Left lung (tissue), 10 donors: Measurements from ENCODE around the gene KCNAB2. TPM values are rescaled to one million over a fixed set of nuclear protein-coding genes. Genes with fewer than 3 reads are reported as not detected.

ENCODE experiments used
- ATAC-seq: fragments of 200-7000 bp; cut with Tn5 transposase; one replicate; pipeline ENCODE4 v1.9.1; 2020; ENCODE audit warnings: moderate library complexity
- DNase-seq, 4 donors: peaks; one replicate each; pipeline ENCODE4 v3.0.0-alpha.2; 2013 to 2020
- H3K27ac ChIP-seq, 2 donors: fragments of 200-600 bp; sonication (generic) in 1 of 2; one replicate each; pipeline versions ENCODE4 v1.5.0 to v1.8.0; 2020 to 2021
- H3K27me3 ChIP-seq, 2 donors: fragments of 200-600 bp; sonication (generic) in 1 of 2; one replicate each; pipeline versions ENCODE4 v1.5.0 to v1.8.0; 2020 to 2021
- H3K36me3 ChIP-seq, 2 donors: fragments of 200-600 bp; sonication (generic) in 1 of 2; one replicate each; pipeline versions ENCODE4 v1.5.0 to v1.8.0; 2020 to 2021
- H3K4me1 ChIP-seq, 2 donors: fragments of 200-600 bp; one replicate each; pipeline ENCODE4 v1.8.0; 2021
- H3K4me3 ChIP-seq, 2 donors: fragments of 200-600 bp; sonication (generic) in 1 of 2; one replicate each; pipeline versions ENCODE4 v1.5.0 to v1.8.0; 2020 to 2021; ENCODE audit warnings: mild to moderate bottlenecking in 1 of 2
- H3K9me3 ChIP-seq, 2 donors: fragments of 200-600 bp; sonication (generic) in 1 of 2; one replicate each; pipeline versions ENCODE4 v1.5.0 to v1.8.0; 2020 to 2021
- CTCF ChIP-seq, 2 donors: fragments of 200-600 bp; sonication (generic) in 1 of 2; IDR thresholded peaks; one replicate each; pipeline versions ENCODE4 v1.5.0 to v1.8.0; 2021; ENCODE audit warnings: antibody characterized with exemption in 2 of 2
- intact Hi-C, 2 donors: fragments of 100-400 bp; cut with DNase I; formaldehyde crosslinking; loops; one replicate each; pipeline versions ENCODE4 v1.11.2 to v1.14.2; 2022
- polyA plus RNA-seq, 6 donors: library from polyadenylated mRNA; unstranded; fragments of 120-200 nt; gene quantifications; one replicate each; pipeline ENCODE4 v1.2.1, GENCODE V29; 2013; ENCODE audit not compliant: insufficient read length in 6 of 6
- total RNA-seq, 2 donors: library from RNA; stranded (reverse); fragmentation: NEBNext Ultra II Directional; extraction: Animal tissue kit (Norgen Biotek cat#: 25700); gene quantifications; one replicate each; pipeline ENCODE4 v1.2.1, GENCODE V29; 2021
- donor health status: DM: no; HTN: yes; CAD: no.
- donor health status: DM: no; HTN: no; CAD: no.

Gene KCNAB2
- total and polyA plus RNA-seq, 8 donors: 5.6 to 82.5 (median 6.7) TPM

GRCh38 chr1:6010554-6010953 is 35.1 kb upstream of the KCNAB2 start:
- intact Hi-C loops: no loop called here
- H3K4me1 ChIP-seq: peaks cover 0 to 17% of the 10 kb centered on the region in 2 donors
- H3K9me3 ChIP-seq: no peaks in the 10 kb centered on the region

GRCh38 chr1:6011161-6011945 is 34.3 kb upstream of the KCNAB2 start:
- Histone ChIP-seq H3K36me3 (peaks cover 0 to 7% of the 10 kb centered on the region in 2 donors), H3K27me3 (no peaks in the 10 kb centered on the region), H3K9me3 (no peaks in the 10 kb centered on the region), H3K4me3 (no peak overlapping the region), H3K4me1 (peaks cover 0 to 20% of the 10 kb centered on the region in 2 donors), H3K27ac (no peak overlapping the region)
- no peak for ATAC-seq
- intact Hi-C loops: no loop called here
- no peak for TF ChIP-seq CTCF (IDR thresholded peaks at IDR 0.05)
- peak in 1 of 4 donors; percentile 45 for DNase-seq

More at GRCh38 chr1:6010554-6010953, 35.1 kb upstream of the KCNAB2 start:
- ATAC-seq (no peak), DNase-seq (peak in 1 of 4 donors; percentile 38)
- Histone ChIP-seq H3K4me3 (no peak overlapping the region), H3K27ac (no peak overlapping the region), H3K27me3 (no peaks in the 10 kb centered on the region), H3K36me3 (peaks cover 0 to 7% of the 10 kb centered on the region in 2 donors)
- TF ChIP-seq CTCF (IDR thresholded peaks at IDR 0.05): no peak

GRCh38 chr1:6011946-6012258 is 33.8 kb upstream of the KCNAB2 start:
- Histone ChIP-seq H3K4me3 (no peak overlapping the region), H3K4me1 (peaks cover 0 to 20% of the 10 kb centered on the region in 2 donors), H3K27me3 (no peaks in the 10 kb centered on the region), H3K36me3 (peaks cover 0 to 7% of the 10 kb centered on the region in 2 donors), H3K27ac (no peak overlapping the region), H3K9me3 (no peaks in the 10 kb centered on the region)
- intact Hi-C loops: no loop called here
- no peak for TF ChIP-seq CTCF (IDR thresholded peaks at IDR 0.05)
- ATAC-seq (no peak), DNase-seq (no peak)

- Histone ChIP-seq H3K27me3 (no peaks in the 10 kb centered on the region), H3K4me1 (peaks cover 0 to 20% of the 10 kb centered on the region in 2 donors), H3K4me3 (no peak overlapping the region), H3K36me3 (peaks cover 0 to 7% of the 10 kb centered on the region in 2 donors), H3K27ac (no peak overlapping the region), H3K9me3 (no peaks in the 10 kb centered on the region)
- DNase-seq: peak in 1 of 4 donors; percentile 28
- no peak for TF ChIP-seq CTCF (IDR thresholded peaks at IDR 0.05)
- no peak for ATAC-seq
- intact Hi-C loops: no loop called here
Measured at GRCh38 chr1:6012529-6013318, 33.0 kb upstream of the KCNAB2 start.

- ATAC-seq (no peak), DNase-seq (peak in 1 of 4 donors; percentile 37)
- no peaks in the 10 kb centered on the region for H3K9me3 ChIP-seq
- H3K27me3 ChIP-seq: no peaks in the 10 kb centered on the region
- H3K4me1 ChIP-seq: peaks cover 0 to 20% of the 10 kb centered on the region in 2 donors
- peaks cover 0 to 7% of the 10 kb centered on the region in 2 donors for H3K36me3 ChIP-seq
- no peak overlapping the region for H3K27ac ChIP-seq
- no peak for TF ChIP-seq CTCF (IDR thresholded peaks at IDR 0.05)
- intact Hi-C loops: no loop called here
- H3K4me3 ChIP-seq: no peak overlapping the region
Measured at GRCh38 chr1:6013491-6013890, 32.2 kb upstream of the KCNAB2 start.
